Globus pallidus (tissue), 1 donor: Measurements from ENCODE around the gene ISLR.
A peak's percentile ranks its signal among the peaks of the same experiment; 100 is the strongest.

ENCODE experiments used
- DNase-seq: peaks from one replicate; pipeline ENCODE4 v3.0.0-alpha.2; 2015; ENCODE audit warnings: low spot score

Gene ISLR, protein sequence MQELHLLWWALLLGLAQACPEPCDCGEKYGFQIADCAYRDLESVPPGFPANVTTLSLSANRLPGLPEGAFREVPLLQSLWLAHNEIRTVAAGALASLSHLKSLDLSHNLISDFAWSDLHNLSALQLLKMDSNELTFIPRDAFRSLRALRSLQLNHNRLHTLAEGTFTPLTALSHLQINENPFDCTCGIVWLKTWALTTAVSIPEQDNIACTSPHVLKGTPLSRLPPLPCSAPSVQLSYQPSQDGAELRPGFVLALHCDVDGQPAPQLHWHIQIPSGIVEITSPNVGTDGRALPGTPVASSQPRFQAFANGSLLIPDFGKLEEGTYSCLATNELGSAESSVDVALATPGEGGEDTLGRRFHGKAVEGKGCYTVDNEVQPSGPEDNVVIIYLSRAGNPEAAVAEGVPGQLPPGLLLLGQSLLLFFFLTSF

DNA sequence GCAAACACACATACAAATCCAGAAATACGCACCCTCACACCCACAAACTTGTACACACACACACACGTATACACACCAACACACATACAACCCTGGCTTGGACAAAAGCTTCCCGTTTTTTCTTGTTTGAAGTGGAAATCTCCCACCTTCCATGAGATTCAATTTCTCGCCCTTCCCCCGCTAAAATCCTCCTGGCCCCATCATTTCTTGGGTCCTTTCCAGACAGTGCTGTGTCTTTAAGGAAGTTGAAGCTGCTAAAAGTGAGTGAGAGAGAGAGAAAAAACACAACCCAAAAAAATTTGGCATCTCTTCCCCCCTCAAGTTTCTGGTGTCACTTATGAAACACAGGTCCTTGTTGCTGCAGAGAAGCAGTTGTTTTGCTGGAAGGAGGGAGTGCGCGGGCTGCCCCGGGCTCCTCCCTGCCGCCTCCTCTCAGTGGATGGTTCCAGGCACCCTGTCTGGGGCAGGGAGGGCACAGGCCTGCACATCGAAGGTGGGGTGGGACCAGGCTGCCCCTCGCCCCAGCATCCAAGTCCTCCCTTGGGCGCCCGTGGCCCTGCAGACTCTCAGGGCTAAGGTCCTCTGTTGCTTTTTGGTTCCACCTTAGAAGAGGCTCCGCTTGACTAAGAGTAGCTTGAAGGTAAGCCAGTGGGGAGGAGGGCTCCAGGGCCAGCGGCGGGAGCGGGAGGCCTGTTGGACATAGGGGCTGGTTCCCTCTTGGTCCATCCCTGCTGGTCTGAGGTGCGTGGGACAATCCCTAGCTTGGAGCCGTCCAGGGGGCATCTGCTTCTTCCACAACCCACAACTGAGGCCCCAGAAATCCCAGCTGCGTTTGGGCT is at the start of gene ISLR:
Gene ISLR (plus strand): TSS at position 331 of the 839 bp plus-strand sequence. CDS start 1,149 bp downstream, outside the sequence.
- DNase-seq: no peak

DNA sequence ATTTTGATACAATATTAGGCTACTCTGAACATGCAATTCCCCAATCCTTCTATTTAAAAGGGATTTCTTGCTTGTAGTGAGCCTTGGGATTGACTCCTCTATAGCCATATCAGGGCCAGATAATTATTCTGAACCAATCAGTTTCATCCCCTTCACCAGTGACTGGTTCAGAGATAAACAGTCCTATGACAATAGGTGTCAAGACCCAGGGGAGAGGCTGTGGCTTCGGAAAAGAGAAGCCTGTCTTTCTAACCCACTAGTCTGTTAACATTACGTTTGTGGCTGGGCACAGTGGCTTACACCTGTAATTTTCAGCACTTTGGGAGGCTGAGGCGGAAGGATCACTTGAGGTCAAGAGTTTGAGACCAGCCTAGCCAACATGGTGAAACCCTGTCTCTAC is 49.3 kb upstream of the ISLR start:
- no peak for DNase-seq

DNA sequence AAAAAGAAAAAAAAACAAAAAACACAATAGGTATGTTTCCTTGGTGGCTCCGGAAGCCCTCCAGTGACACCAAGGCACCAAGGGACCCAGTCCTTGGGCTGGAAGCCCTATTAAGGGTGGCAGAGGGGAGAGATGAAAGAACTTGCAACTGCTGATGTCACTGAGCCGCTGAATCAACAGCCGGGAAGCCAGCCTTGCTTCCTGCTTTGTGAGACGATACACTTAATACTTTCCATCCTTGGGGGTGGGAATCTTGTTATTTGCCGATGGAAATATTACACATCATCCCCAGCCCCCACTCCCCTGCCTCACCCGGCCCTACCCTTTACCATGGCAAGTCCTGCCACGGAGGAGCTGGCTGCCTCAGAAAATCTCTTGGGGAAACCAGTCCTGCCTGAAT is 48.8 kb upstream of the ISLR start:
- no peak for DNase-seq

DNA sequence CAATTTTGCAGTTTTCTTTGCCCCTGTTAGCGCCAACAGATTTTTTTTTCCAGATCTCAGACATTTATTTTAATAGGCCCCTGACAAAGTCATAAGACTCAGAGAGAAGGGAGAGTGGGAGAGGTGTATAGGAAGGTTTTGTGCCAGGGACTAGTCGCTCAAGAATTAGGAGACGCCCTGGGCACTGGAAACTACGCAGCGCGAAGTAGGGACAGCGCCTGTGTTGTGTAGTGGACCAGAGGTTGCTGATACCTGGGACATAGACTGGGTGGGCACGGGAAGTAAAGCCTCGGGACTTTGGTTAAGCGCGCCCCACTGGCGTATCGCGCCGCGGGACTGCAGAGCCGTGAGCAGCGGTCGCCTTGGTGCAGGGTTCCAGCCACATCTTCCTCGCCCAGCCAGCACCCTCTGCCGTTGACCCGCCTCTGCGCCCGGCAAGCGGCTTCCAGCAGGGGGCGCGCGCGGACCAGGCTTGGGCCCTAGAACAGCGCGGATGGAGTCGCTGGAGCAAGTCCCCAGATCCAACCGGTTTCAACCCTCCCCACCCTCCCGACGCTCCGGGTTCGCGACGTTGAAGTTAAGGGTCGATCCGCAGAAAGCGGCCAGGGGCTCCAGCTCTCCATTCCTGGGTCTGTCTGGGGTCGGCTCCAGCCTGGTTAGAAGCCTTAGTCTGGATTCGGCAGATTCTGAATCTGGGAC is 46.1 kb upstream of the ISLR start:
- peak; percentile 66 for DNase-seq

DNA sequence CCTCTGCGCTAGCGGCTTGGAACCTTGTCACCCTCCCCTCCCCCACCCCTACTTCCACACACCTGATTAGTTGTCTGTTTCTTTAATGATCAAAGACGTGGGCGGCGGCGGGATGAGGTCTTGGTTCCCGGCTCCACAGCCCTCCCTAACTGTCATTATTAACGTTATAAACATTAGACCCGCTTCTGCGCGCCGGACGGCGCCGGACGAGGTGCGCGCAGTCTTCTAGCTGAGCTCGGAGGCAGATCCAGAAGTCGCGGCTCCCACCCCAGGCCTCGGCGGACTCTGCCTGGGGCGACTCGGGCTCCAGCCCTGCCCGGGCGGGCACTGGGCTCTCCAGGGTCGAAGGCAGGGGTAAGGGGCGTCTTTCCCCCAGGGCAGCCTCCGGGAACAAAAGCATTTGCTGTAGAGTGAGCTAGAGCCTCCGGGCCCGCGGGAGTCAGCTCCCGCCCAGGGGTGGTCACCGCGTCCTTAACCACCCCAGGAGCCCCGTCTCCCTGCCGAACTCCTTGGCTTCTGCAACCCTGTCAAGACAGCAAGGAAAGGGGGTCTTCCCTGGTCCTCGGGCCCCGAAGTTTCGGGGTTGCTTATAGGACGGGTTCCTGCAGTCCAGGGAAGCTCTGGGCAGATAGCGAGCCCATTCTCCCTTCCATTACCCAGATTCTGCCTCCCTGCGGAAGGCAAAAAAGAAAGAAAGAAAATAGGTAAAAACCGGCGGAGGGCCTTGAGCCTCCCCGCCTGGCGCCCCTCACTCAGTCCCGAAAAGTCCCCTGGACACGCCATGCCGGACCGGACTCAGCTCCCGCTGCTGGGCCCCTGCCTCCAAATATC is 45.3 kb upstream of the ISLR start:
- DNase-seq: no peak

DNA sequence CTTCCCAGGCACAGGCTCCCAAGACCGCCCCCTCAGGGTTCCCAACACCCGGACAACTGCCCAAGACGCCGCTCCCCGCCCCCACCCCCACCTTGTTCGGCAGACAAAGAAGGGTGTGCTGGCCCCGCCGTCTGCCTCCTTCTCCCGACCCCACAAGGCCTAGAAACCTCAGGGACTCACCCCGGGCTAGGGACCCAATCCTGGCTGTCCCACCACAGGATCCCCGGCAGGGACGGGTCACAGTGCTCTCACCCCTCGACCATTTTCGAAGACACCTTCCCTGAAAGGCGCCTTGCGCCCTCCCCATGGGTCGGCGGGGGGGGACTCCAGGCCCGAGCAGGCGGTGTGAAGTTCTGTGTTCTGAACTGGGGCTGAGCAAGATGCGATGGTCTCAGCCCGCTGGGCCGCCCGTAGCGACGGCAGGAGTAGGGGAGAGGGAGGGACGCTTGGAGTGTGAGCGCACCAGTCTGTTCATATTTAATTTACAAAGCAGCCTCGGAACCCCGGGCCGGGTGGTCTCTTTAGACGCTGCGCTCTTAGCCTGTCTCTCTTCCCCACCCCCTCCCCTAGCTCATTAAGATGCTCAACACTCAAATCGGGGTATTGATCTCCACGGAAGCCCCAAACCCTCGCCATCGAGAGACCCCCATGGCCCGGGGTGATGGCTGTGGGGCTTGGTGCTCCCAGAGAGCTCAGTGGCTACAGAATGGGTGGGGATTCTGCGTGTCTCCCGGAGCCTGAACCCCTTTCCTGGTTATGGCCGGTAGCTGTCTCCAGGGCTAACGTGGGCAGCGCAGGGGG is 44.5 kb upstream of the ISLR start:
- no peak for DNase-seq

DNA sequence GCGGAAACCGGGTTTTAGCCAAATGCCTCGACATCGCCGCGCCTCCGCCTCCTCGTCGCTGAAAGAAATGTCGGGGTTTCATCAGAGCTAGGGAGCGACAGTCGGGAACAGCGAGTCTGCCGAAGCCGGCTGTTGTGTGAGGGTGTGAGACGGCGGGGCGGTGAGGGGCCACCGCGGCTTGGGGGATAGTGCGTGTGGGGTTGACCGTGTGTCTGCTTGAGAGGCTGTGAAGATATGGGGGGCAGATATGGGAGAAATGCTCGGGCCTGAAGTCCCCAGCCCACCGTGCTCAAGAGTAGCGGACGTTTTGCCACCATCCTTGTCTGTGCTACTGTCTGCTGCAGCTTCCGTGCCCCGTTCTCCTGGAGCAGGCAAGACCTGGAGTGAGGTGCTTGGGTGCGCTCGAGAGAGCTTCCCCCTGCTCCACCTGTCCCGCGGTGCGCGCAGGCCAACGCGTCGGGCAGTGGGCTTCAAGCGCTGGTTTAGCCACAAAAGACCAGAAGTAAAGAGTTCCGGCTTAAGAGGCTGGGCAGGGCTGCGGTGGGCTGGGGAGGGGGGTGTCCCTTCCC is 43.8 kb upstream of the ISLR start:
- DNase-seq: no peak

DNA sequence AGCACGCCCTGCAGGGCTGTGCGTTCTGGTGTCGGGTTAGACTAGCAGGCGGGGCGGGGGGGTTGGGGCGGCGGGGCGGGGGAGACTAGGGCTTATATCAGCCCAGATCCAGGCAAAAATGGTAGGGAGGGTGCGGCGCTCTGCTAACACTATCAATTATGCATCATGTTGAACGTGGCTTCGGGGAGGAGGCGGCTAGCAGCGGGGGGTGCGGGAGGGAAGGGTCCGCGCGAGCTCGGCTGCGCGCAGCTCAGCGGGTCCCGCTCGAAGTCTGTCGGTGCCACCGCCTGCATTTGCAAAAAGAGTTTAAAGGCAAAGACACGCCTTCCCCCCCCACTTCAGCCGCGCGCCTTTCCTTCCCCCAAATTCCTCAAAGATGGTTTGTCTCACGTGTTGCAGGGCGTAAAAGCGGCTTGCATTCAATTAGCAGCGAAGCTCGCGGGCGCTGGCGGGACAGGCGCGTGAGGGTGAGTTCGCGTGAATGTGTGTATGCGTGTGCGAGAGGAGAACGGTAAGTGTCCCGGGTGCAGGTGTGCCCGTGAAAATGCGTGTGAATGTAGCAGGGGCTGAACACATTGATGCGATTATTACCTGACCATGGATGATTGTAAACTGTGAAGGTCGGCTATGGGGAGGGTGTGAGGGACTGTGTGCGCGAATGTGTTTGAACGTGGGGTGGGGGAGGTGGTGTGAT is 43.2 kb upstream of the ISLR start, which contains the start of gene ISLR2:
Gene ISLR2 (plus strand): TSS at position 432 of the 694 bp plus-strand sequence. CDS start 2,169 bp downstream, outside the sequence.
- DNase-seq: no peak

DNA sequence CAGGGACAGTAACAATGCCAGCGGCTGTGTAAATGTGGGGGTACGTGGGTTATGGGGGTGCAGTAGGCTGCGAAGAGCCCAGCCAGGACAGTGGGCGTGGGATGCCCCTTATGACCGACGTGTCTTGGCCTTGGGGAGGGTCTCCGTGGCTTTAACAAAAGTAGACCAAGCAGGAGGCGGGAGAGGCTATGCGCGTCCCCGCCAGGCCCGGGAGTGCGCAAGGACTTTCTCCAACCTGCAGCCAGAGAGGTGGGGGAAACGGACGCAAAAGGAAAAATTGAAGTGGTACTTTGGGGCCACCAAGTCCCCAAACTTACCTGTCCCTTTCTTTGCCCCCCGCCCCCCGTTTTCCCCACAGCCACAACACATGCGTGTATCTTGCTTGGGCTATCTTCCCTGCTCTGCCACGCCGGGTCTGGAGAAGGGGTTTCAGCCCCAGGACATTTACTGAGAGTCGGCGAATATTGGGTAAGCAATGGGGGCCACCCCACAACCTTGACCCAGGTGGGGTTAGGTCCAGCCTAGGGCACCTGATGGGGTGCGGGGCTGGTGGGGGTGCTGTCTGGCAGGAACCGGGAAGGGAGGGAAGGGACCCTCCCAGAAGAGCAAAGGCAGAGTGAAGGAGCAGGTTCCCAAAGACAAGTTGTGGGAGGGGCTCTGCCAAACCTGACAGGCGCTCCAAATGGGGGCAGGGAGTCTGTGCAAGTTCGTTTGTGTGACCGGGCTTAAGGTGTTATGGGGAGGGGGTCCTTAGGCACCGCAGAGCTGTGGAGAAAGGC is 42.5 kb upstream of the ISLR start:
- DNase-seq: no peak

DNA sequence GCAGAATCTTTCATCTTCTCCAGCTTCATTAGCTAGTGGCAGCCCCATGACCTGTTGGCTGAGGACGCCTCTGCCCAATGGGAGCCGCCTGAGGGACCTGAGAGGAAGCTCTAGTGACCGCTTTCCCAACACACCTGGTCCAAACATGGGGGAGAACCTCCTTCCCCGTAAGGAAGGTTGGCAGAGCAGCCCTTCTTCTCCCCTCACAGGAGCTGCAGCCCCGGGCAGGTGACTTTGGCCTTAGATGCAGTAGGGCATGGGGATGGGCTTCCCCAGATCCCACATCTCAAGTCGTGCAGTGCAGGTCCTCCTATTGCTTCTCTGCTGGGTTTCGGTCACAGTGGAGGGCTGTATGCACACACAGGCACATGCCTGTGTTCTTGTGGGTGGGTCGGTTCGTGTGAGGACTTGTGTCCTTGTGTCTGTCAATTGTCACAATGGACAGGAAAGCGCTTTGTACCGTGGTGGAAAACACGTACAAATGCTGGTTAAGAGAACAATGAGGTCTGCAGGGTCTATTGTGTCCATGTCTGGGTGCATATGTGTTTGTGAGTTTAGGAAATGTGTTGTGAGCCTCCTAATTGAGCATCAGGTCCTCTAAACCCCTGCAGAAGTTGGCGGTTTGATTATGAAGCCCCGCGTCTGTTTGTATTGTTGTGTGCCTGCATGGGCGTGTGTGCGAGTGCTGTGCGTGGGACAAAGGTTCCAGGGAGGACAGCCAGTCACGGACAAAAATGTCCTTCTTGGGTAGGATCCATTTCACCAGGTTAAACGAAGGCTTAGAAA is 41.7 kb upstream of the ISLR start:
- DNase-seq: no peak

DNA sequence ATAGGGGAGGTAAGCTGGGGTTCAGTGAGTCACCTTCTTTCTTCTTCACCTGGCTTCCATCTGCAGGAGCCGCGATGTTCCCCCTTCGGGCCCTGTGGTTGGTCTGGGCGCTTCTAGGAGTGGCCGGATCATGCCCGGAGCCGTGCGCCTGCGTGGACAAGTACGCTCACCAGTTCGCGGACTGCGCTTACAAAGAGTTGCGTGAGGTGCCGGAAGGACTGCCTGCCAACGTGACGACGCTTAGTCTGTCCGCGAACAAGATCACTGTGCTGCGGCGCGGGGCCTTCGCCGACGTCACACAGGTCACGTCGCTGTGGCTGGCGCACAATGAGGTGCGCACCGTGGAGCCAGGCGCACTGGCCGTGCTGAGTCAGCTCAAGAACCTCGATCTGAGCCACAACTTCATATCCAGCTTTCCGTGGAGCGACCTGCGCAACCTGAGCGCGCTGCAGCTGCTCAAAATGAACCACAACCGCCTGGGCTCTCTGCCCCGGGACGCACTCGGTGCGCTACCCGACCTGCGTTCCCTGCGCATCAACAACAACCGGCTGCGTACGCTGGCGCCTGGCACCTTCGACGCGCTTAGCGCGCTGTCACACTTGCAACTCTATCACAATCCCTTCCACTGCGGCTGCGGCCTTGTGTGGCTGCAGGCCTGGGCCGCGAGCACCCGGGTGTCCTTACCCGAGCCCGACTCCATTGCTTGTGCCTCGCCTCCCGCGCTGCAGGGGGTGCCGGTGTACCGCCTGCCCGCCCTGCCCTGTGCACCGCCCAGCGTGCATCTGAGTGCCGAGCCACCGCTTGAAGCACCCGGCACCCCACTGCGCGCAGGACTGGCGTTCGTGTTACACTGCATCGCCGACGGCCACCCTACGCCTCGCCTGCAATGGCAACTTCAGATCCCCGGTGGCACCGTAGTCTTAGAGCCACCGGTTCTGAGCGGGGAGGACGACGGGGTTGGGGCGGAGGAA is 40.5 kb upstream of the ISLR start:
- DNase-seq: no peak

DNA sequence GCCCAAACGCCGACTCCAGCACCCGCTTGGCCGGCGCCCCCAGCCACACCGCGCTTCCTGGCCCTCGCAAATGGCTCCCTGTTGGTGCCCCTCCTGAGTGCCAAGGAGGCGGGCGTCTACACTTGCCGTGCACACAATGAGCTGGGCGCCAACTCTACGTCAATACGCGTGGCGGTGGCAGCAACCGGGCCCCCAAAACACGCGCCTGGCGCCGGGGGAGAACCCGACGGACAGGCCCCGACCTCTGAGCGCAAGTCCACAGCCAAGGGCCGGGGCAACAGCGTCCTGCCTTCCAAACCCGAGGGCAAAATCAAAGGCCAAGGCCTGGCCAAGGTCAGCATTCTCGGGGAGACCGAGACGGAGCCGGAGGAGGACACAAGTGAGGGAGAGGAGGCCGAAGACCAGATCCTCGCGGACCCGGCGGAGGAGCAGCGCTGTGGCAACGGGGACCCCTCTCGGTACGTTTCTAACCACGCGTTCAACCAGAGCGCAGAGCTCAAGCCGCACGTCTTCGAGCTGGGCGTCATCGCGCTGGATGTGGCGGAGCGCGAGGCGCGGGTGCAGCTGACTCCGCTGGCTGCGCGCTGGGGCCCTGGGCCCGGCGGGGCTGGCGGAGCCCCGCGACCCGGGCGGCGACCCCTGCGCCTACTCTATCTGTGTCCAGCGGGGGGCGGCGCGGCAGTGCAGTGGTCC is 39.7 kb upstream of the ISLR start:
- DNase-seq: no peak

DNA sequence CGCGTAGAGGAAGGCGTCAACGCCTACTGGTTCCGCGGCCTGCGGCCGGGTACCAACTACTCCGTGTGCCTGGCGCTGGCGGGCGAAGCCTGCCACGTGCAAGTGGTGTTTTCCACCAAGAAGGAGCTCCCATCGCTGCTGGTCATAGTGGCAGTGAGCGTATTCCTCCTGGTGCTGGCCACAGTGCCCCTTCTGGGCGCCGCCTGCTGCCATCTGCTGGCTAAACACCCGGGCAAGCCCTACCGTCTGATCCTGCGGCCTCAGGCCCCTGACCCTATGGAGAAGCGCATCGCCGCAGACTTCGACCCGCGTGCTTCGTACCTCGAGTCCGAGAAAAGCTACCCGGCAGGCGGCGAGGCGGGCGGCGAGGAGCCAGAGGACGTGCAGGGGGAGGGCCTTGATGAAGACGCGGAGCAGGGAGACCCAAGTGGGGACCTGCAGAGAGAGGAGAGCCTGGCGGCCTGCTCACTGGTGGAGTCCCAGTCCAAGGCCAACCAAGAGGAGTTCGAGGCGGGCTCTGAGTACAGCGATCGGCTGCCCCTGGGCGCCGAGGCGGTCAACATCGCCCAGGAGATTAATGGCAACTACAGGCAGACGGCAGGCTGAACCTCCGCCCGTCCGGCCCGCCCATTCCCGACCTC is 39.0 kb upstream of the ISLR start:
- no peak for DNase-seq

DNA sequence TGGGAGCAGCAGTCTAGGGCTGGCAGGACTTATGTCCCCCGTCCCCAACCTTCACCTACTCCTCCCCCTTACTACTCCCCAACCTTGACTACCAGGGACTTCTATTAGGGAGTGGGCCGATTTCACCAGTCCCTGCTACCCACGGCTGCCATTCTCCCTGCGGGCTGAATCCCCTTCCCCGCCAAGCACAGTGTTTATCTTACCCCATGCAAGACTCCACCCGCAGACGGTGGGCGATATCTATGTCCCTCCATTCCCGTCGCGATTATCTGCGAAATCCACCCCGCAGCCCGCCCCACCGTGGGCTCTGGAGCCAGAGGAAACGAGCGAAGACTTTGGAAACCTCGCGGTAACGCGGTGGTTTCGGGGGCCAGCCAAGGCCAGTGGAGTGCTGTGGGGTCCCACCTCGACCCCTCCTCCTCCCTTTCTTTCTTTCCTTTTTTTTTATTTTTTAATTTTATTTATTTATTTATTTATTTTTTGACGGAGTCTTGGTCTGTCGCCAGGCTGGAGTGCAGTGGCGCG is 38.4 kb upstream of the ISLR start:
- no peak for DNase-seq

DNA sequence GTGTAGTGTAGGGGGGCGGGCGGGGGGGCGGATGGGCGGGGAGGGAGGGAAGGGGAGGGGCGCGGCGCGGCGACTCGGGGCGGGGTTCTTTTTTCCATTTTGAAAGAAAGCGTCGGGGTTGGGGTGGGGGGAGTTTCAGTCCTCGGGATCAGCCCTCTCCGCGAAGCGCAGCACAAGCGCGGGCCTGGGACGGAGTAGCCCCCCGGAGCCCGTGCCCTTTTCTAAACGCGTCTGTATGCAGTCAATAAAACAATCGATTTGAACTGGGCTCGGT is 37.0 kb upstream of the ISLR start:
- no peak for DNase-seq
